IPS DF 6.9 (cell line): ENCODE measurements around the gene SSBP3.

Experiments used
- DNase-seq: peaks from one replicate; pipeline ENCODE4 v3.0.0-alpha.2; 2013; ENCODE audit warnings: low read depth, low spot score
- H3K27ac ChIP-seq: one replicate; pipeline ENCODE4 v1.5.1; 2013; ENCODE audit warnings: low read length, control low read depth
- H3K27me3 ChIP-seq: 2 replicates; pipeline ENCODE4 v1.6.1; 2013; ENCODE audit warnings: mild to moderate bottlenecking, low read length; ENCODE audit not compliant: control insufficient read depth, insufficient read depth
- H3K36me3 ChIP-seq: 2 replicates; pipeline ENCODE4 v1.6.1; 2013; ENCODE audit warnings: low read length; ENCODE audit not compliant: control insufficient read depth, insufficient read depth
- H3K4me1 ChIP-seq: 2 replicates; pipeline ENCODE4 v1.6.1; 2013; ENCODE audit warnings: low read length; ENCODE audit not compliant: control insufficient read depth, insufficient read depth
- H3K4me3 ChIP-seq: 2 replicates; pipeline ENCODE4 v1.5.1; 2013; ENCODE audit warnings: mild to moderate bottlenecking, low read length
- H3K9me3 ChIP-seq: 2 replicates; pipeline ENCODE4 v1.6.1; 2013; ENCODE audit warnings: low read length, inconsistent platforms; ENCODE audit not compliant: control insufficient read depth, insufficient read depth
- WGBS: extraction: QIAGEN DNeasy Blood & Tissue Kit; methylation state at CpG from one replicate; pipeline ENCODE4 v1.1.7; 2013; ENCODE audit warnings: mixed read lengths, missing lambda C conversion rate; ENCODE audit not compliant: insufficient read length, insufficient coverage; 5-methylcytosine and 5-hydroxymethylcytosine counted together

Gene SSBP3

DNA sequence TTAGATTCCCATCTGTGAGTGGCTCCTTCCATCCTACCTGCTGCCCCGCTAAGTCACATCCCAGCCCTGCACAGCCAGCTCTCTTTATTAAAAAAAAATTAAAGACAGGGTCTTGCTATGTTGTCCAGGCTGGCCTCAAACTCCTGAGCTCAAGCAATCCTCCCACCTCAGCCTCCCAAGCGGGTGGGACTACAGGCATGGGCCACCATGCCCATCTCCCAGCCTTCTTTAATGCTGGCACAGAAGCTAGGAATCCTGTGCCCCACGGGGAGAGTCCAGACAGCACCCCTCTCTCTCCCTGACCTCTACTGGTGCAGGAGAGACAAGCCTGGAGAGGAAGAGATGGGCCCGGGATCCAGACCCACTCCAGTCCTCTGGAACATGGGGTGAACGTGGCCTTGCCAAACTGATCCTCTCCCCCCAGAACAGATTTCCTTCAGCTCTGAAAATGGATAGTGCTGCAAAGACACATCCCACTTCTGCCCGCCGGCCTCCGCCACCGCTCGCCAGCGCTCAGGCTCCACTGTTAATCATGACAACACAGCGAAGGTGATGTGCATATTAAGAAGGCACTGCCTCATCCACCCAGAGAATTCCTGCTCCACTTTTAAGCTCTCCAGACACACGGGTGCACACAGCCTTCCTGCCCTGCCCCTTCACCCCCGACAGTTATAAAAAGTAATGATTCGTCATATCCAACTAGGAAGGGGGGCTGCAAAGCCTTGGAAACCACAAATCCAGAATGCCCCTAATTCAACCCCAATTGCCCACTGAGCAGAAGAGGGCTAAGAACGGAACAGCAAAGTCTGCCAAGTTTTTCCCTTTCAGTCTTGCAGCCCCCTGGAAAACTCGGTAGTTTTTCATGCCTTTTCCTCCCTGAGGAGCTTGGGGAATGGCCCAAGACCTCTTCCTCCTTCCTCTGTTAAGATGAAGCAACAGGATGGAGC lies 138.1 kb downstream of the SSBP3 start:
- no peaks in the 10 kb centered on the region for H3K9me3 ChIP-seq
- peaks cover 5% of the 10 kb centered on the region for H3K4me1 ChIP-seq
- H3K27ac ChIP-seq, result no peak overlapping the region
- no peak for DNase-seq
- no CpG with 5 or more reads among the region's 17 CpGs for WGBS
- H3K27me3 ChIP-seq, result no peaks in the 10 kb centered on the region
- H3K36me3 ChIP-seq, result no peaks in the 10 kb centered on the region
- no peak overlapping the region for H3K4me3 ChIP-seq

- no CpG with 5 or more reads among the region's 5 CpGs for WGBS
- H3K27me3 ChIP-seq, result no peaks in the 10 kb centered on the region
- no peak overlapping the region for H3K4me3 ChIP-seq
- H3K4me1 ChIP-seq, result peaks cover 1% of the 10 kb centered on the region; the same call in 1 of the 2 replicates
- no peaks in the 10 kb centered on the region for H3K36me3 ChIP-seq
- DNase-seq, result no peak
- no peak overlapping the region for H3K27ac ChIP-seq
- no peaks in the 10 kb centered on the region for H3K9me3 ChIP-seq
These were observed 139.3 kb downstream of the SSBP3 start for GRCh38 chr1:54266908-54267307.

- no peaks in the 10 kb centered on the region for H3K27me3 ChIP-seq
- no peaks in the 10 kb centered on the region for H3K36me3 ChIP-seq
- no peak overlapping the region for H3K4me3 ChIP-seq
These were observed 140.0 kb downstream of the SSBP3 start for GRCh38 chr1:54266195-54266594.

GRCh38 chr1:54265659-54266058 lies 140.5 kb downstream of the SSBP3 start:
- no CpG with 5 or more reads among the region's 6 CpGs for WGBS
- H3K4me3 ChIP-seq, result no peak overlapping the region
- no peaks in the 10 kb centered on the region for H3K27me3 ChIP-seq
- H3K9me3 ChIP-seq, result no peaks in the 10 kb centered on the region
- H3K4me1 ChIP-seq, result peaks cover 1% of the 10 kb centered on the region; the same call in 1 of the 2 replicates
- H3K27ac ChIP-seq, result no peak overlapping the region
- no peaks in the 10 kb centered on the region for H3K36me3 ChIP-seq
- no peak for DNase-seq

More at GRCh38 chr1:54266195-54266594, 140.0 kb downstream of the SSBP3 start:
- no peak overlapping the region for H3K27ac ChIP-seq
- H3K4me1 ChIP-seq, result peaks cover 1% of the 10 kb centered on the region; the same call in 1 of the 2 replicates
- DNase-seq, result no peak
- no peaks in the 10 kb centered on the region for H3K9me3 ChIP-seq
- WGBS, result no CpG with 5 or more reads among the region's 2 CpGs

- no peak overlapping the region for H3K27ac ChIP-seq
- H3K9me3 ChIP-seq, result no peaks in the 10 kb centered on the region
- no peak overlapping the region for H3K4me3 ChIP-seq
- H3K36me3 ChIP-seq, result no peaks in the 10 kb centered on the region
- H3K4me1 ChIP-seq, result peaks cover 1% of the 10 kb centered on the region; the same call in 1 of the 2 replicates
- WGBS, result no CpG with 5 or more reads among the region's 8 CpGs
- no peaks in the 10 kb centered on the region for H3K27me3 ChIP-seq
- no peak for DNase-seq
These were observed 141.1 kb downstream of the SSBP3 start for GRCh38 chr1:54265126-54265525.

- H3K27ac ChIP-seq, result no peak overlapping the region
- peaks cover 1% of the 10 kb centered on the region; the same call in 1 of the 2 replicates for H3K4me1 ChIP-seq
- H3K9me3 ChIP-seq, result no peaks in the 10 kb centered on the region
- WGBS, result no CpG with 5 or more reads among the region's 6 CpGs
- H3K36me3 ChIP-seq, result no peaks in the 10 kb centered on the region
- no peak overlapping the region for H3K4me3 ChIP-seq
- H3K27me3 ChIP-seq, result no peaks in the 10 kb centered on the region
- no peak for DNase-seq
These were observed 142.5 kb downstream of the SSBP3 start for GRCh38 chr1:54263601-54264226.

DNA sequence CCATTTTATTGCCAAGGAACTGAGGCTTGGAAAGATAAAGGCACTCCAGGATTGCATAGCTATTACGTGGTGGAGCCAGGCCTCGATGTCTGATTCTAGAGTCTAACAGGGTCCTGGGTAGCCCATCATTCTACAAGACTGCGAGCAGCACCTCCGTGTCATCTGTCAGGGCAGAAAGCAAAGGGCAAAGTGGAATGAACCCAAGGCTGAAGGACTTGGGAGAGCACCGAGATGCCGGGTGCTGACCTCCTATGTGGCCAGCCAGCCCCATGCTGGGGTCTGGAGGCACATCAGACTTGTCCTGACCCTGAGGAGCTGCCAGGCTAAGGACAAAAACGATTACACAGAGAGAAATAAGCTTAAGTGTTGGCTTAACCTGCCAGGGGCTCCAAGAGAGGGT lies 143.9 kb downstream of the SSBP3 start:
- no peak for DNase-seq
- no CpG with 5 or more reads among the region's 7 CpGs for WGBS
- no peak overlapping the region for H3K27ac ChIP-seq

DNA sequence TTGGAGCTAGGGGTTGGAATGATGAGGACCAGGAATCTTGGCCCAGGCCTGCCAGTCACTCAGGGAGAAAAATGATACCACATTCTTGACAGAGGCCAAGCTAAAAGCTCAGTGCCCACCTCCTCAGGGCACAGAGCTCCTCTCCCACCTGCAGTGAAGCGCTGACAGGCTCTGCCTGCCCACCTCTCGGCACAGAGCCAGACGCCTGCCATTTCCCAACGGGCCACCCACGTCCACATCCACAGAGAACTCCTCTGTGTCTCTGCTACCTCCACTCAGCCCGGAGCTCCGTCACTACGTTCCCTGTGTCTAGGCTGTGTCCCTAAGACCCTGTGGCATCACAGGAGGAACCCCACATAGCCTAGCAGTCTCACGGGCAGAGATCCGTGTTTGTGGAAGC lies 145.4 kb downstream of the SSBP3 start:
- Histone ChIP-seq H3K27ac (no peak overlapping the region), H3K4me3 (no peak overlapping the region), H3K27me3 (no peaks in the 10 kb centered on the region), H3K4me1 (peaks cover 6% of the 10 kb centered on the region), H3K36me3 (no peaks in the 10 kb centered on the region), H3K9me3 (no peaks in the 10 kb centered on the region)
- no CpG with 5 or more reads among the region's 10 CpGs for WGBS
- no peak for DNase-seq

More for the DNA sequence above, 143.9 kb downstream of the SSBP3 start:
- Histone ChIP-seq H3K9me3 (no peaks in the 10 kb centered on the region), H3K4me1 (peaks cover 4% of the 10 kb centered on the region), H3K4me3 (no peak overlapping the region), H3K27me3 (no peaks in the 10 kb centered on the region), H3K36me3 (no peaks in the 10 kb centered on the region)

DNA sequence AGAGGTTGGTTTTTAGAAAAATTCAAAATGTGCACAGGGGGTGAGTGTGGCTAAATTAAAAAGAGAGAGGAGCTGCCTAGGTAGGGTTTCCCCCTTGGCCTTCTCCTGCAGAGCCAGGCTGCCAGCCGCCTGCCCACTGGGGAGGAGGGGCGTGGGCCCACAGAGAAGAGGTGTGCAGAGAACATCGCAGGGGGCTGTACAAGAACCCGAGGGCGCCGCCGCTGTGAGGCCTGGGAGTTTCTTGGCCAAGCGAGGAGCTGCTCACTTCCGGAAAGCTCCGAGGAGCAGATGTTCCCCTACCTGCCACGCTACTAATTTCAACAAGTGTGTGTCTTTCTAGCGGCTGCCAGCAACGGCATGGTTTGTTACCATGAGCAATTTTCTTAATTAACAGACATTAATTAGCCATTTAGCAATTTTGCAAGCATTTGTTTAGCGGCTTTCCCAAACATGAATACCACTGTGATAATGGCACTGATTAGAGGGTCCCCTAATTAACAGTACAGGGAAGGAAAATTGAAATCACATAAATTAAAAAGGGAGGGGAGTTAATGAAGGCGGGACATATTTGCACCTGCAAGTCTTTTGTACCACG lies 146.6 kb downstream of the SSBP3 start:
- no peaks in the 10 kb centered on the region for H3K36me3 ChIP-seq
- no peaks in the 10 kb centered on the region for H3K9me3 ChIP-seq
- H3K4me3 ChIP-seq, result no peak overlapping the region
- H3K27me3 ChIP-seq, result no peaks in the 10 kb centered on the region
- no CpG with 5 or more reads among the region's 16 CpGs for WGBS
- DNase-seq, result no peak
- H3K27ac ChIP-seq, result no peak overlapping the region
- peaks cover 6% of the 10 kb centered on the region for H3K4me1 ChIP-seq

DNA sequence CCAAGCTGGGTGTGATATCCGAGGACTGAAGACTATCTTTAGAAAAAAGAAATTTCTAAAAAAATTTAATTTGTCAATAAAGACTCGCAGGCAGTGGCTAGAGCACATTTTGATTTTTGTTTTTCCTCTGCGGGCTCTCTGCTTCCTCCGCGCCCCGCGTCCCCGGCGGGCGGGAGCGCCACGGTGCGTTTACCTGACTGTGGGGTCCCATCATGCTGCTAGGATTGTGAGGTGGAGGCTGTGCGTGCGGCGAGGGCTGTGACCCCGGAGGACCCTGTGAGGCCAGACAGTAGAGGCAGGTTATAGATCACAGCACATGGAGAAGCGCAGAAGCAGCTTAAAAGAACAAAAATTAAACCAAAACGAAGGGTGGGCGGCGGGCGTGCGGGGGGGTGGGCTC lies 148.3 kb downstream of the SSBP3 start:
- no peak overlapping the region for H3K4me3 ChIP-seq
- no CpG with 5 or more reads among the region's 23 CpGs for WGBS
- H3K27ac ChIP-seq, result no peak overlapping the region
- H3K36me3 ChIP-seq, result no peaks in the 10 kb centered on the region
- H3K9me3 ChIP-seq, result no peaks in the 10 kb centered on the region
- H3K27me3 ChIP-seq, result no peaks in the 10 kb centered on the region
- peaks cover 5% of the 10 kb centered on the region for H3K4me1 ChIP-seq
- DNase-seq, result no peak
